ENCODE results near the gene MYO3B.
"Not testable (repeated sequence)": the region's sequence is repeated elsewhere in the genome, so short reads cannot be mapped to it uniquely, and the experiment has no call there.

MYO3B gene

DNA sequence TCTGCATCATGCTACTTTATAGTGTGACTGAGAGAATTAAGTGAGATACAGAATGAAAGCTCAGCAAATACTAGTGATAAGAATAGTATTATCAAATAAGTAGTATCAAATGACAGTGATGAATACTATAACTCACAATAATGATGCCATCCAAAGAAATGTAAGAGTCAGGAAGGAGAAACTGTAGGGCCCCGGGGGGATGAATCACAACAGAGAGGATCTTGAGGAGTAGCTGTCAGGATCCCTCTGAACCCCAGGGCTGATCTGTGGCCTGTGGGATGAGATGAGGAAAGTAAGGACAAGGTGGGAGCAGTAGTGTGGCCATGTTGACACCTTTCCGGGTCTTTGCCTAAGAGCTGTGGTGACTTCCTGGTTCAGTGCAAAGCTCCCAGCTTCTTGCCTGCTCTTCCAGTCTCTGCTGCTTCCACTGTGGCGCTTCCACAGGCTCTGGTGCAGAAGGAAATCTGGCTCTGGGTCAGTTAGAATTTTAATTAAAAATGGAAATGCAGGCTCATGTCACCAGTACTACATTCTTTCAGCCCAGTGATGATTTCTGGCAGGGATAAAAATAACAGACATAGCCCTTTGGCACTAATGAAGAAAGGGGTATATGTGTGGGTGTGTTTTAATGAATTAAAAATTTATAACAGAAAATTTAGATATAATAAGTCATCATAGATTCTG is 166.9 kb downstream of the MYO3B start:
- no peak for DNase-seq

DNA sequence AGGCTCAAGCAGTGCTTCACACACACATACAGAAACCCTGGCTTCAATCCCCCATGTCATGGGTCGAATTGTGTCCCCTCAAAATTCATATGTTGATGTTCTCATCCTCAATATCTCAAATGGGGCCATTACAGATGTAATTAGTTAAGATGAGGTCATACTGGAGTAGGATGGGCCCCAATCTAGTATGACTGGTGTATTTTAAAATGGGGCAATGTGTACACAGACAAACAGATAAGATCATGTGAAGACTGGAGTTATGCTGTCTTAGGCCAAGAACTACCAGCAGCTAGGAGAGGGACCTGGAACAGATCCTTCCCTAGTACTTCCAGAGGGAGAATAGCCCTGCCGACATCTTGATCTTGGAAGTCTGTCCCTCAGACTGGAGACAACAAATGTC is 167.7 kb downstream of the MYO3B start:
- no peak for DNase-seq

DNA sequence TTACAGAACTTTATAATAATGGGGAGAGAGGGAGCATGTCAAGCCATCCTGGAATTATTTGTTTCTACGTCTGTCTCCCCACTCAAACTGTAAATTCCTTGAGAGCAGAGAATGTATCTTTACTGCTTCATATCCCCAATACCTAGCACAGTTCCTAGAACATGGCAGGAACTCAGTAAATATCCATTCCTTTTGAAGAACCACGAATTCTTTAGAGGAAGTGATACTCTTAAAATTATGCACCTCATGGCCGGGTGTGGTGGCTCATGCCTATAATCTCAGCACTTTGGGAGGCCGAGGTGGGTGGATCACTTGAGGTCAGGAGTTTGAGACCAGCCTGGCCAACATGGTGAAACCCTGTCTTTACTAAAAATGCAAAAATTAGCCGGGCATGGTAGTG is 171.3 kb downstream of the MYO3B start:
- DNase-seq = not testable (repeated sequence)

- DNase-seq = no peak
Measured at GRCh38 chr2:170350929-170351826, 173.2 kb downstream of the MYO3B start.

GRCh38 chr2:170353723-170354122 is 175.8 kb downstream of the MYO3B start:
- no peak for DNase-seq

DNA sequence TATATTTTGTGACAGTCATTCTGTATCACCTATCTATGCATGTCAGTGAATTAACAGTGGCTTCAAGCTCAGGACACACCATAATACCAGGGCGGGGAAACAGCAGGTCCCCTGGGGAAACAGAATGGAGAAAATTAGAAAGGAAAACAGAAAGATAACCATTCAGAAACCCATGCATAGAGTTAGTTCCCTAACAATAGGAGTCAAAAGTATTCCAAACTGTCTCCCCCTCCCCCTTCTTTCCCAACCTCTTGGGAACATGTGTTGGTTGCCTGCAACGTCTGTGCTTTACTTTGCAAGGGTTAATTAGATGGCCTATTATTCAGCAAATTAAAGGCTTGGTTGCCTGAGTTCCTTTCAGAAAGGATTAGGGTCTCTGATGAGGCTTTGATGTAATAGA is 176.4 kb downstream of the MYO3B start:
- DNase-seq = peak; percentile 83

- DNase-seq = peak; percentile 98
Measured at GRCh38 chr2:170354855-170355780, 177.2 kb downstream of the MYO3B start.

DNA sequence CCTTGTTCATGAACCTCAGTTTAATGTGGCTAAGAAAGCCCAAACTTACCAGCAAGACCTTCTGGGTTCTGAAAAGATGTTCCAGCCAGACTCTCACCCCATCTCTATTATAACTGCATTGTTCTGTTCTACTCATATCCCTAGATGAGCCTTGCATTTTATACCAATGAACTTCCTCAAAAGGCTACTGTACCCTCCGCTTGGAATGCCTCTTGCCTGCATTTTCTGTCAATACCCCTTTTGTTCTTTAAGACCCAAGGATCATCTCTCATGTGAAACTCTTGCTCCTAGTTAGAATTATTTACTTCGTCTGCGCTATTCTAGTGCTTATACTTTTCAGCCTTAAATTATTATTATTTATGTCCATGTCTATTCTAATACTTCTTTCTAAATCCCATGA is 181.5 kb downstream of the MYO3B start:
- DNase-seq = no peak

GRCh38 chr2:170360546-170361089 is 182.7 kb downstream of the MYO3B start:
- DNase-seq = no peak

DNA sequence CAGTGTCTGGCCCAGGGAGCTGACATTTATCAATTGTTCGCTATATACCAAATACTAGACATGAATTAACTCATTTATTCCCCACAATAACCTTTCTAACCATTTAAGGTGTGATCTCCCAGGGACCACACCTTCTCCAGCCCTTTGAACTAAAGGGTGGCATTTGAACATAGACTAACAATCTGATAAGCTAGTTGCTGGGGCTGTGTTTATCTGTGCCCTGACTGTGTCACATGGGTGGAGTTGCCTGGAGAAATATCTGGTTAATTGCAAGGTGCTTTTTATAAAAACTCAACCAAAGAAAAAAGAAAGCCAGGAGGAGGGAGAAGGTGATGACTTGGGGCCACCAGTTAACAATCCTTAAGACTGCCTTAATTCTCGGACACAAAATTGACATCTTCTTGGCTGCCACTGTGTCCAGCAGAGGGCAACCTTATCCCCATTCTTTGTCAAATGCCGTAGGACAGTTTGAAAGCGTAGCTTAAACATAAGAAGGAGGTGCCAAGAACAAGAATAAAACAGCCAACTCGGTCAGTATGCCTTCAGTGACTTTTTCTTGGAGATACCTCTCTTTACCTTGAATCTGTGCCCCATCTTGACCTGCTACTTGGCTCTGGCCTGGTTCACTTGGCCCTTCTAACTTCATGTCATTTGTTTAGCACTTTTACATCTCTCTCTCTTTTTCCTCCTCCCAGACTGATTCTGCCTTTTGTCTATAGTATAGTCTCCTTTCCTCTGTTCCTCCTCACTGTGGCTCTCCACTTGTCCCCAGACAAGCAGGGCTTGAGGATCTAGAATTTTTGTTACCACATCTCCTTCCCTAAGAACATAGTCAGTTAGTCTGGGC is 183.4 kb downstream of the MYO3B start:
- peak; percentile 77 for DNase-seq

- DNase-seq = no peak
Measured at GRCh38 chr2:170362313-170362870, 184.4 kb downstream of the MYO3B start.

- peak; percentile 86 for DNase-seq
Measured at GRCh38 chr2:170362871-170363631, 185.1 kb downstream of the MYO3B start.

GRCh38 chr2:170365003-170365402 is 187.1 kb downstream of the MYO3B start:
- DNase-seq = no peak

- DNase-seq = no peak
Measured at GRCh38 chr2:170365686-170366085, 187.7 kb downstream of the MYO3B start.

DNA sequence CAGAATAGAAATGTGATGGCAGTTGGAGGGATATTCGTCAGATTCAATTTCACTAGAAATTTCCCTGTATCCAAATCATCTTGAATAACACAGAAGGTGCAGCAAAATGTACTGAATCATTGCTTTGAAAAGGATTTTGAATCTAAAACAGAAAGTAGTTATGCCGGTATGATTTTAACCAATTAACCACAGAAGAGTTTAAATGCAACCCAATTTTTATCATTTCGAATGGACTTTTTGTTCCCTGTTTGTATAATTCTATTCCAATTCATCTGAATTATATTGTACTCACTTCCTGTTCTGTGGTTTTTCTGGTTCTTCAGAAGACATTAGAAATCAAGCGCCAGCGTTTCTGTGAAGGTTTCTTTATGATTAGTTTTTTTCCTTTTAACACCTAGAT is 190.4 kb downstream of the MYO3B start:
- DNase-seq = no peak

- DNase-seq = no peak
Measured at GRCh38 chr2:170369228-170369627, 191.3 kb downstream of the MYO3B start.

DNA sequence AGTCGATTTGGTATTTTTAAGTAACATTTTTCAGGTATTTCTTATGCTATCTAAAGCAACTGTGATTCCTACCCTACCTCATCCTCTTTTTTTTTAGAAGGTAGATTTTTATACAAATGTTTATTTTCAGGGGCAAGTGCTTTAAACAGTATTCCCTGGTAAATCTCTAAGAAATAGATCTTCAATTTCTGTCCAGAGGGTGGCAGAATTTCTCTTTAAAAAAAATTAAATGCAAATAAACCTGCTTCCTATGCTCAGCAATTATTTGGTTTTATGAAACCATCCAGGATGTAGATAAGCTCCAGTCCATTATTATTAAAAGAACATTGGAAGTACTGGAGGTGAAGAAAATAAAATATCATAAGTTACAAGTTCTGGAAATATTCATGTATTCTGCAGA is 191.9 kb downstream of the MYO3B start:
- no peak for DNase-seq

DNA sequence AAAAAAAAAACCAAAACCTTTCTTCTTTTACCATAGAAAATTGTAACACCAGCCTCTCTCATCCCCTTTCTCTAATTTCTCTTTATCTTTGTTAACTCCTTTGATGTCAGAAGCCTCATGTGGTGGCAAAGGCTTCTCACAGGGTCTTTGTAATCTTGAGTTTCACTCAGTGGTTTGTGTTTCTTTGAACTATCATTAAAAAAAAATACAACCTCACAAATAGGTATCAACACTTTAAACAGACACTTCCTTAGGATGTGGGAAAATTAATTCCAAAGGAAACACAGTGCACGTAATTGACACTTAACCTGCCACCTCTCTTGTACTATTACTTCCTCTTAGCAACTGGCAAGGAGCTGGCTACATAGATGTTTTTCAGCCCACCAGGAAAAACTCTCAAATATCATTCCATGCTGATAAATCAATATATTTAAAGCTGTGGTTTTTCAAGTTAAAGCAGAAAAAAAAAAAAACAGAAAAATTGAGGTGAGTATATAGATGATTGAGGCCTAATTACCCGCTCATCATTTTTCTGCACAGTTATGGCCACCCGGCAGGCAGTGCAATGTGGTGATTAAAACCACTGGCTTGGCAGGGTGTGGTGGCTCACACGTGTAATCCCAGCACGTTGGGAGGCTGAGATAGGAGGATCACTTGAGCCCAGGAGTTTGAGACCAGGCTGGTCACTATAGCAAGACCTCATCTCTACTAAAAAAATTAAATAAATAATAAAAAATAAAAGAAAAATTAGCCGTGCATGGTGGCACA is 193.5 kb downstream of the MYO3B start:
- peak; percentile 43 for DNase-seq

GRCh38 chr2:170375192-170375591 is 197.2 kb downstream of the MYO3B start:
- no peak for DNase-seq

Measured in NCI-H2227 treated with DMSO at 0.1 percent for 48 hours (cell line).